AG04449 (cell line): Measurements from ENCODE around the gene METTL22.

Source experiments
- CTCF ChIA-PET: fragments of 350-600 bp; formaldehyde crosslinking; extraction: SDS; loops from one replicate; lab custom pipeline; 2021; ENCODE audit warnings: antibody characterized with exemption; lab: Yijun Ruan, JAX
- POLR2A ChIA-PET: fragments of 400-600, 350-600 bp; formaldehyde crosslinking; extraction: SDS; loops from one replicate; lab custom pipeline; 2020; ENCODE audit warnings: antibody characterized with exemption, inconsistent platforms; lab: Yijun Ruan, JAX
- DNase-seq: peaks from one replicate; pipeline ENCODE4 v3.0.0-alpha.2; 2010; ENCODE audit warnings: low read depth, low spot score
- H3K4me3 ChIP-seq: 2 replicates; pipeline ENCODE4 v1.5.1; 2011; ENCODE audit warnings: low read depth, mild to moderate bottlenecking, control low read depth, low read length
- TF ChIP-seq, protein P1 (sequence below): IDR thresholded peaks from one replicate; pipeline ENCODE4 v1.5.1; 2011; ENCODE audit warnings: mild to moderate bottlenecking, moderate library complexity, low read length, control low read depth, inconsistent platforms; ENCODE audit not compliant: insufficient read depth; ENCODE audit errors: missing control alignments

The METTL22 gene

DNA sequence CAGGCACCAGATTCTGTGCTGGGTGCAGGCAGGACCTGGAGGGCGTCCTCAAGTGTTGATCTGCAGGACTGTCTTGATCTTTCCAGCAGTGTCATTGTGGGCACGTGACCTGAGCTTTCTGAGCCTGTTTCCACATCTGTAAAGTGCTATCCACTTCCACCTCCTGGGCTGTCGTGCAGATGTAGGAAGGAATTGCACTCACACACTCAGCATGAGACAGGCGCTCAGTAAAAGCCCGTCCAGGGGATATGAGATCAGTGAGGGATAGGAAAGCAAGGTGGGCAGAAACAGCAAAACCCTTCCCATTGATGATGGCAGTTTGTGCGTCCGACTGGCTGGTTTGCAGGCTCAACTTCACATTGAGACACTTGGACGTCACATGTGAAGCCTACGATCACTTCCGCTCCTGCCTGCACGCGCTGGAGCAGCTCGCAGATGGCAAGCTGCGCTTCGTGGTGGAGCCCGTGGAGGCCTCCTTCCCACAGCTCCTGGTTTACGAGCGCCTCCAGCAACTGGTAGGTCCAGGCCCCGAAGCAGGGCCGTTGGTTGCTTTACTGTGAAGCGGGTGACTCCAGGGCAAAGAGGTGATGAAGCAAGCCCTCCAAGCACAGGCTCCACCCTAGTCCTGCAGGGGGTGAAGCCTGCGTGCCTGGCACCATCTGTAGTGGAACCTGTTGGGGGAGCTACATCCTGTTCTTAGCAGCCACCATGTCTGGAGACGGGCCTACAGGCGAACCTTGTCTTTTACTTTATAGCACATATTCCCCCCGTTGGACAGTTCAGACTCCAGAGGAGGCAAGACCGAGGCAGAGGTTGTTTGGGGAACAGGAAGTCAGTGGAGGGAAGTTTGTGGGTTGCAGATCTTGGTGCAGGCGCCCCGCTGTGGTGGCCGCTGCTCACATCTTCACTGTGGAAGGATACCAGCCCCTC, 23.0 kb downstream of the METTL22 start:
- ChIA-PET POLR2A (no interaction called here), CTCF (interaction anchor here (2.0 to 2.1 kb wide), 2 partner anchors 10 to 236 kb away, joined by 5 to 6 read pairs; no protein-coding TSS in a partner anchor)
- TF ChIP-seq, protein P1, sequence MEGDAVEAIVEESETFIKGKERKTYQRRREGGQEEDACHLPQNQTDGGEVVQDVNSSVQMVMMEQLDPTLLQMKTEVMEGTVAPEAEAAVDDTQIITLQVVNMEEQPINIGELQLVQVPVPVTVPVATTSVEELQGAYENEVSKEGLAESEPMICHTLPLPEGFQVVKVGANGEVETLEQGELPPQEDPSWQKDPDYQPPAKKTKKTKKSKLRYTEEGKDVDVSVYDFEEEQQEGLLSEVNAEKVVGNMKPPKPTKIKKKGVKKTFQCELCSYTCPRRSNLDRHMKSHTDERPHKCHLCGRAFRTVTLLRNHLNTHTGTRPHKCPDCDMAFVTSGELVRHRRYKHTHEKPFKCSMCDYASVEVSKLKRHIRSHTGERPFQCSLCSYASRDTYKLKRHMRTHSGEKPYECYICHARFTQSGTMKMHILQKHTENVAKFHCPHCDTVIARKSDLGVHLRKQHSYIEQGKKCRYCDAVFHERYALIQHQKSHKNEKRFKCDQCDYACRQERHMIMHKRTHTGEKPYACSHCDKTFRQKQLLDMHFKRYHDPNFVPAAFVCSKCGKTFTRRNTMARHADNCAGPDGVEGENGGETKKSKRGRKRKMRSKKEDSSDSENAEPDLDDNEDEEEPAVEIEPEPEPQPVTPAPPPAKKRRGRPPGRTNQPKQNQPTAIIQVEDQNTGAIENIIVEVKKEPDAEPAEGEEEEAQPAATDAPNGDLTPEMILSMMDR, result no peak
- no peak overlapping the region for H3K4me3 ChIP-seq
- DNase-seq, result no peak

DNA sequence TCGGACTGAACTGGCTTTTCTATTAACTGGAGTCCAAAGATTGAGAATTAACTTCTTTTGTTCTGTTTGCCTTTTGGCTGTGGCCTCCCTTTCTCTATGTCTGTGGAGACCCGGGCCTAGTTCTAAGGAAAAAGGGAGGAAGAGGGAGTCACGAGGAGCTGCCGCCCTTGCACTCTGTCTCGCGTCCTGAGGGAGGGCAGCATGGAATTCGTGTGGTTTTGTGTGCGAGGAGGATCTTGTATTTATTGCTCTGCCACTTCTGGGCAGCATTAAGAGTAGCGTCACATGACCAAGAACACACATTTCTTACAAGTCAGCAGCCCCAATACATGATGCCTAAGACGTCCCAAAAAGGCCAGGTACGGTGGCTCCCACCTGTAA, 23.6 kb downstream of the METTL22 start:
- POLR2A ChIA-PET, result no interaction called here
- no peak for DNase-seq
- TF ChIP-seq, protein P1, result no peak
- H3K4me3 ChIP-seq, result no peak overlapping the region
- CTCF ChIA-PET, result interaction anchor here (1.4 kb wide), 1 partner anchor 15 kb away, joined by 3 read pairs; no protein-coding TSS in a partner anchor

DNA sequence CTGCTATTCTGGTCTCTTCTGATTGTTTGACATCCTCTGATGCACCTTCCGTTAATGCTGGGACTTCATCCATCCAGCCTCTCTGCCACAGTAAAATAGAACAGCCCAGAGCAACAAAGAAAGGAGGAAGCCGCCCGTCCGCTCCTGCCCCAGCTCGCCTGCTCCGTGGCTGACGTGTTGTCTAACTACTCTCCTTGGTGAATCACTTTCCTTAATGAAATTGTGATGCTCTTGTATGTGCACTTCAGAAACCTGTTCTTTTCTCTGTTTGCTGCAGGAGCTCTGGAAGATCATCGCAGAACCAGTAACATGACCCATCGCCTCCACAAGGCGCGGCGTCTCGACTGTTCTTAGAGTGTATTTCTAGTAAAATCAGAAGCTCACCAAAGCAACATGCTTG, 24.3 kb downstream of the METTL22 start:
- ChIA-PET POLR2A (no interaction called here), CTCF (interaction anchor here (0.9 to 1.6 kb wide), 5 partner anchors 9 to 79 kb away, joined by 3 to 6 read pairs (median 3); no protein-coding TSS in a partner anchor)
- TF ChIP-seq, protein P1, result no peak
- no peak for DNase-seq
- H3K4me3 ChIP-seq, result no peak overlapping the region

DNA sequence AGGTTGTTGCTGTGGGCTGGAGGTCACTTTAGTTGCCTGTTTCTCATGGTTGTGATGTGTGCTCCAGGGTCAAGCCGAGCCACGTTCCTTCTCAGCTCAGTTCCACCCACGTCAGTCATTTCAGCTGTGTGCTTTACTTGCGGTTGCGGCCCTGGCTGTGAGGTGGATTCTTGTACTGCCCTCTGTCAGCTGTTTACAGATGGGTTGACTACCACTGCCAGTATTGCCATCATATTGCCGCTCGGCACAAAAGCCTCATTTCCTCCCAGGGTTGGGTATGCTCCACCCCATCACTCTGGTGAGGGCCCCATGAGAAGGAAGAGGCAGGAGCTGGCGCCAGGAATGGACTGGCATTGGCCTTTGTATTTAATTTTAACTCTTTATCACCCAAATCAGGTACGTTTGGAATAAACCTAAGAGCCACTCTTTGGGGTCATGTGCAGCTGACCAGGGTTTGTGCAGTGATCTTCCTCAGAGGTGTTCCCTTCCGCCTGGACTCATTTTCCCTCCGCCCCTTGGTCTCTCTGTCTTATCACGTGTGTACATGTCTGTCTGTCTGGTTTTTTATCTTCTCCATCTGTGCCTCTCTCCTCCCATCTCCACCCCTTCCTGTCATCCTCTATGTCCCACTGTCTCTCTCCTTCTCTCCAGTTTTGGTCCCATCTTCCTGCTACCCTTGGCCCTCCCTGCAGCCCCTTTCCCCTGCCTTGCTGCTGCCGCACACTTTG, 25.0 kb downstream of the METTL22 start:
- TF ChIP-seq, protein P1, result no peak
- no peak overlapping the region for H3K4me3 ChIP-seq
- CTCF ChIA-PET, result interaction anchor here (0.9 to 1.6 kb wide), 5 partner anchors 9 to 80 kb away, joined by 3 to 6 read pairs (median 3); no protein-coding TSS in a partner anchor
- no peak for DNase-seq
- POLR2A ChIA-PET, result no interaction called here

DNA sequence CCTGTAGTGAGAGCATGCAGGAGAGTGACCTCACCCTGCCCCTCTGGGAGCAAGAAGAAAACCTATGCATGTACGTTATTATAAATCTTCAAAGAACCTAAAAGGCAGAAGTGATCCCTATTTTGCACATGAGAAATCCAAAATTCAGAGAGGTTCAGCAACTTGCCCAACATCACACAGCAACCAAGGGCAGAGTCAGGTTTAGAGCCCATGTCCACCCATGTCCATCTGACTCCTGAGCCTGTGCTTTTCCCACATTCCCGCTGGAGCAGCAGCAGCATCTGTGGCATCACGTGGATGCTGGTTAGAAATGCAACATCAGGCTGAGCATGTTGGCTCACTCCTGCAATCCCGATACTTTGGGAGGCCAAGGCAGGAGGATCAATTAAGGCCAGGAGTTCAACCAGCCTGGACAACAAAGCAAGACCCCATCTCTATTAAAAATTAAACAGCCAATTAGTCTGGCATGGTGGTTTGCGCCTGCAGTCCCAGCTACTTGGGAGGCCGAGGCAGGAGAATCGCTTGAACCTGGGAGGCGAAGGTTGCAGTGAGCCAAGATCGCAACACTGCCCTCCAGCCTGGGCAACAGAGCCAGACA, 26.3 kb downstream of the METTL22 start:
- CTCF ChIA-PET, result no interaction called here
- no peak for DNase-seq
- H3K4me3 ChIP-seq, result no peak overlapping the region
- TF ChIP-seq, protein P1, result no peak
- POLR2A ChIA-PET, result no interaction called here
